GM18951 (cell line): ENCODE measurements around the gene MRPL33.
A peak's percentile ranks its signal among the peaks of the same experiment; 100 is the strongest.

Source experiments
- POLR2A ChIP-seq: IDR thresholded peaks from 4 replicates; pipeline ENCODE4 v1.6.1; 2011; ENCODE audit warnings: mild to moderate bottlenecking; ENCODE audit not compliant: insufficient read length, insufficient read depth; ENCODE audit errors: extremely low read depth
- in situ Hi-C: fragments of 300-500 bp; cut with MboI; formaldehyde crosslinking; loops from one replicate; pipeline ENCODE4 v1.12.0; 2022; ENCODE audit warnings: low sequenced_read_pairs, mixed read lengths, inconsistent platforms; ENCODE audit not compliant: unreplicated experiment

MRPL33 gene

DNA sequence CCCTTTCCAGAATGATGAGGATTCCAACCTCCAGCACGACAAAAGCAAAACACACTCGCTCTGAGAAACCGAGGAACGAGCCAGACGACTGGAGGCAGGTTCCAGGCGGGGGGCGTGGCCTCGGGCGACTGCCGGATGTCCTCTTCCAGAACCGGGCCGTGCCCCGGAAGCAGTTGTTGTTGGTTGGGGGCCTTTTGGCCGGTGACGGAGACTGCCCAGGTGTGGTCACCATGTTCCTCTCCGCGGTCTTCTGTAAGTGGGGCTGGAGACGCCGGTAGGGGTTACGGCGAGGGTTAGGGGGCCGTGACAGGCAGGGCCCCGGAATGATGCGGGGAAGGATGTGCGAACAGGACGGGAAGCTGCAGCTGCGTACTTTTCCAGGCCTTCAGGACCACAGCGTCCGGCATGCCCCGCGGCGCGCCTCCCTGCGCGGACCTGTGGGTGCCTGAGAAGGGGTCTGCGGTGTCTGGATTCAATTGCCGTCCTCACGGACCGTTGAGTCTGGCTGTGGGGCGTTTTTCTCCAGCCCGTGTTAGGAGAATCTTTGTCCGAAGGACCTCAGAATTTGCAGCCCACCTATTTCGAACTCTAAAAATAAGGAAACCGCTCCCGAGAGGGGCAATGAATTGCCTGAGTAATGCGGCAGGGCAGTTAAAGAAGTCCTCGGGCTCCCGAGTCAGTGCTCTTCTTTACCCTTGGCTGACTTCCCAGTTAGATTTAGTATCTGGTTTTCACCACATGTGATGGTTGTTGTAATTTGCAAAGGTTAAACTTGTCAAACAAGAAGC lies at the start of gene MRPL33:
Gene MRPL33, plus strand, starts transcription at position 172 of the 788 bp plus-strand sequence. Its CDS starts 59 bp downstream, at position 231.
- in situ Hi-C loops: no loop called here
- peak; percentile 90 for TF ChIP-seq POLR2A

DNA sequence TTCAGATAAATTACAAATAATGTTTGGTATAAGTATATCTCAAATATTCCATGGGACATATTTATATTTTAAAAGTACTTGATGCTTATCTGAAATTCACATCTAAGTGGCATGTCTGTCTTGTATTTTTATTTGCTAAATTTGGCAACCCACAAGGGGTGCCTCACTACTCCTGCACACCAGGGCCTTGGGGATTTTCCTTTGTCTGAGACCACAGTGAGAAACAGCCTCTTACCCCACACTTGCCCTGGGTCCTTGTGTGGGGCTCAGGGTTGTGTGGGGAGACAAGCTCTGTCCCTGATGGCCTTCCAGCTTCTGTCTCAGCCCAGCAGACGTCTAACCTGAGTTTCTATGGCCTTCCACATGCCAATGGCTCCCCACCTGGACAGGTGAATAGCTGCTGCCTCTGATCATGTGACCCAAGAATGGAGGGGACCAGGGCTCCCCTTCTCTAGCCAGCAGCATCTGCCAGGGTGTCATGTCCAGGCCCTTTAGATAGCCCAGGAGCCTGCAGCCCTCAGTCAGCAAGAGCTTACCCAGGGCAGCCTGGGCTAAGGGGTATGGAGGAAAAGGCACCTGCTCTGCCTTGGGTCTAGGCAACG lies 49.5 kb upstream of the MRPL33 start:
- TF ChIP-seq POLR2A: no peak
- in situ Hi-C loops: no loop called here

DNA sequence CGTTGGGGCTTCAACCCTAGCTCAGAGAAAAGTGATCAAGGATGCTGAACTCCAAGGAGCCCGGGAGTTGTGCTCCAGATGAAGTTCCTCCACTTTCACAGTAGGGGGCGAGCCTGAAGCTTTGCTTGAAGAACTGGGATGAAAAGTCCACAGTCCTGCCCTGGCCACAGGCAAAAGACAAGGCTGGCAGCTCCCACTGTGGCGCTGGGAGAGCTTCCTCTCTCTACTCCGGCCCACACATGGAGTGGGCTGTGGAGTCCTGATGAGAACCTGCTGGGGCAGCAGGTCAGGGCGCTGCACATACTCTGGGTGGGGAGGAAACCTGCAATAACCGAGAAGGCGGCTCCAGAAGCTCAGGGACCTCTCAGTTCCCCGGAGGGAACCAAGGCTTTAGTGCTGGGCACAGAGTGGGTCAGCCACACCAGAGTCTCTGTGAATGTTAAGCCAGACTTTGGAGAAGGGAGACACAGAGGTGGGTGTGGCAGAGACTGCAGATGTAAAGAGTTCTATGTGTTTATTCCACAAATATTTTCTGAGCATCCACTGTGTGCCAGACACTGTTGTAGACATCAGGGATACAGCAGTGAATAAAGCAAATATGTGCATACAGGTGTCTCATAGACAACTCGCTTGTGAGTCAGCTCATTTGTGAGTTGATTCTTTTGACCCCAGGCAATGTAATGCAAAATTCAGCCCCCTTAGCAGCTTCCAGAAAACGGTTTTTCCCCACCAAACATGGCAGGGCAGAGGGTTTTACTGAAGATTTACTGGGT lies 48.0 kb upstream of the MRPL33 start:
- in situ Hi-C loops: no loop called here
- TF ChIP-seq POLR2A: no peak

DNA sequence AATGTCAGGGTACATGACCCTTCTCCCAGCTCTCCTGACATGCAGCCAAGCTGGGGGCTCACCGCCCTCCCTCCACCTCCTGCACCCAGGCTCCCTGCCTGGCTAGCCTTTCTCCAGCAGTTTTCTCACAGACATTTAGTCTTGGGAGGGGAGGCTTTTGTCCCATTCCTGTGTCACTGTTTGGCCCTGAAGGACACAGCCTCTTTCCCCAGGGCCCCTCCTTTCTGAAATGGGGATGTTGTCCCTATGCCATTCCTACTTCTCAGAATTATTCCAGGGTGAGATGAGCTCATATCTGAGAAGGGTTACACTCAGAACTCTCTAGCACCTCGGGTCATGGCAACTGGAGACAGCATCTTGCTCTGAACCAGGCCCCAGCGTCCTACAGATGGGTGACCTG lies 47.3 kb upstream of the MRPL33 start:
- in situ Hi-C loops: no loop called here
- no peak for TF ChIP-seq POLR2A

DNA sequence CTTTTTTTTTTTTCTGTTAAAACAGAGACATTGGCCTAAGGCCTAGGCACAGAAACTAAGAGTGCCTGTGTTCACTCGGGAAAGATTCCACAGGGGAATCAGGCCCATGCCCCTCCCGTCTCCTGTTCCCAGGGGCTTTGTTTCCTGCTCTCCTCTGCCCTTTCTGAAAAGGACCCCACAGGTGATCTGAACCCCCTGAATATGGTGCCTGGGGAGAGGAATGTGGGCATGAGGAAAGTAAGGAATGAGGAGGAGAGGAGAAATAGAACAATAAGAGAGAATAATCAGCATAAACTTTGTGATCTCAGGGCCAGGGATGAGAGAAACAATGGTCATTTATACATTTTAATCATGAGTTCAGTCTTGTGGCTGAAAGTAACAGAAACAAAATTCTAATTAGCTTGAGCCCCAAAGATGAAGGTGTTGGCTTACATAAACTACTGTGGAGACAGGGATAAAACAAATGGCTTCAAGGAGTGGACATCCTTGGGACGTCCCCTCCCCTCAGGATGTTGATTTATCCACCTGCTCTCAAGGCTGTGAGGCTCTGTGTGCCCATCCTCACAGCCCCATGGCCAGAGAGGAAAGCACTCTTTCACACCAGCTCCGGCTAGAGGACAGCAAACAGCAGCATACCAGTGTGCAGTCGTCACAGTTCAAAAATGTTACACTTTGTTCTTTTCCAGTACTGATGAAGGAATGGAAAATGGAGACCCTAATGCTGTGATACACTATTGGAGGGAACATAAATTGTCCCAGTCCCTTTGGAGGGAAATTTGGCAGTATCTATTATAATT lies 46.4 kb upstream of the MRPL33 start:
- TF ChIP-seq POLR2A: no peak
- in situ Hi-C loops: loop anchor here (25.0 kb wide), 1 partner anchor 712 kb away; no protein-coding TSS in a partner anchor

DNA sequence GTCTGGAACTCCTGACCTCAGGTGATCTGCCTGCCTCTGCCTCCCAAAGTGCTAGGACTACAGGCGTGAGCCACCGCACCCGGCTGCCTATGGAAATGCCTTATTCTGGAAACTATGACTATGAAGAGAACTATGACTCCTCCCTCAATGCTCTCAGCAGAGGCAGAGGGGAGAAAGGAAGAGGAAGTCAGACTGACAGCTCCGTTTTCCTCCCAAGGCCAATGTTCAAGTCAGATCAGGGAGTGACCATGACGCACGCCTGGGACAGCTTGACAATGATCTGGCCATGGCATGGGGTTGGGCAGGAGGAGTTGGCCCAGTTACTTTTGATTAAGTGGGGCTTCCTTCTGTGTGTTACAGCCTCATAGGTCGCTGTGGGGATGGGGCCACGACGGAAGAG lies 44.3 kb upstream of the MRPL33 start:
- TF ChIP-seq POLR2A: no peak
- in situ Hi-C loops: loop anchor here (25.0 kb wide), 1 partner anchor 710 kb away; no protein-coding TSS in a partner anchor

DNA sequence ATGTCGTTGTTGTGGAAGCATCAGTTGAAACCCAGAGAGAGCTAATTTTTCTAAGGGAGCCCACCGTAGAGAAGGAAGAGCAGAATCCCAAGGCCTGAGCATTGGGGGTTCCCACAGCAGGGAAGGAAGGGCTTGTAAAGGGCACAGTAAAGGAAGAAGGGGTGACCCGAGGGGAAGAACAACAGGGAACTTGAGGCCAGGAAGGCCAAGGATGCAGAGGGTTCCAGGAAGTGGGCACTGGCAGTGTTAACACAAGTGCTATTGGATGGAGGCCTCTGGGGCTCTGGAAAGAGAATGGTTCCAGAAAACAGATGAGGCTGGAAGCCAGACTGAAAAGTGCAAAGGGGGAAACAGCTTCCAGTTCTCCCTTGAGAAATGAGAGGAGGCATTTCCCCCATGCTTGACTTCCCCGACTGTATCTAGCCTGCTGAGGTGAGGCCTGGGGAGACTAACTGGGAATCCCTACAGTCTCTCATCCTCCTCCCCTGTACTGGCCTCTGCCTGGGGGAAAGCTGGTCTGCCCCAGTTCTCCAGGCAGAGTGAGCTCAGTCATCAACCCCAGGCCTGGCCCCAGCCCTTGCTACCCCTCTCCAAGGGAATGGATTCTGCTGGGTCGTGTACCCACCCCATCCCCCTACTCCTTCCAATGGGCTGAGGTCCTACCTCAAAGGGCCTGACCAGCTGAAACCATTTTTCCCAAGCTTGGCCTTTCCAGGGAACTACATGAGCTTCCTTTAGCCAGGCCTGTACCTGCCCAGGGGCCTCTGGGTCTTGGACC lies 43.2 kb upstream of the MRPL33 start:
- no peak for TF ChIP-seq POLR2A
- in situ Hi-C loops: loop anchor here (25.0 kb wide), 1 partner anchor 709 kb away; no protein-coding TSS in a partner anchor

DNA sequence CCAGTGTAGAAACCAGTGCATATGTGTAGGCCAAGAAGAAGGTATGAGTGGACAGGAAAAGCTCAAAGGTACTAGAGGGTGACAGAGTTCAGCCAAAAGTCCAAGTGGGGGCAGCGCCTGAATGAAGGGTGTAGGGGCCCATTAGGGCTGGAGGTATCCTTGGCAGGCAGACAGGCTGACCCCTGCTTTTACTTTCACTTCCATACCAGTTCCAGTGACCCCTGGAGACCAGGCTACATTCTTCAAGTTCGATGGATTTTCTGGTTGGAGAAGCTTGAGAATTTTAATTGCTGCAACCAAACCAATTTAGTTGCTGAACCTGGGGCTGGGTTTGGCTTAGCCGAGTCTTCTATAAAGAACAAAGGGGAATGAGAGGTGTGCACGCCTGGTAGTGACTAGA lies 42.3 kb upstream of the MRPL33 start:
- no peak for TF ChIP-seq POLR2A
- in situ Hi-C loops: loop anchor here (25.0 kb wide), 1 partner anchor 708 kb away; no protein-coding TSS in a partner anchor

DNA sequence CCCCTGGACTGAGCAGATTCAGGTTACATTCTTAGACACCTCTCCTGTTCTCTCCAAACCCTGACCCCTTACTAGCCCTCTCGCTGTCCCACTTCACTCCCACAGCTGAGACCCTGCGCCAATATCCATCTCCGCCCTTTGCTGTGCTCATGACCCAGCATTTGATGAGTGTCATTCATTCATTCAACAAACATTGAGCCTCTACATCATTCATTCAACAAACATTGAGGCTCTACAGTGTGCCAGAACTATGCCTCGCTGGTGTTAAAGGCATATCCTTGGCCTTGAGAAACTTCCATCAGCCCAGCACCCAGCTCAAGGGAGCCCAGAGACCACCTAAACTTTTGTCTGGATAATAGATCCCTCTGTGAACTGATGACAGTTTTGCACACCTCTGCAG lies 41.9 kb upstream of the MRPL33 start:
- in situ Hi-C loops: loop anchor here (25.0 kb wide), 1 partner anchor 708 kb away; no protein-coding TSS in a partner anchor
- no peak for TF ChIP-seq POLR2A

DNA sequence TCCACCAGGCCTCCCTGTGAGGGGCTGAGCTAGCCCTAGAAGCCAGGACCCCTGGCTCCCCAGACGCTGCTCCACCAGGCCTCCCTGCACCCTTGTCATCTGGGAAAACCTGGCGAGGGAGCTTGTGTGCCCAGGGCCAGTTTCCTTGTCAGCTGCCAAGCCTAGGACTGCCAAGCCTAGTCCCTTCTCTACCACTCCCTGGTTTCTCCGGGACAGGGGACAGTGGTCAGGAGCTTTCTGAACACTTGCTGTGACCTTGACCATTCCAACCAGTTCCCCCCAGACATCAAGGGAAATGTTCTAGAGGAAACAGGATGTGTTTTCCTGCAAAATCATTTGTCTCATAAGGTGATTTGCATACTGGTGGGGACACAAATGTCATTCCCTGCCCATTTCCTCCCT lies 41.3 kb upstream of the MRPL33 start:
- TF ChIP-seq POLR2A: no peak
- in situ Hi-C loops: loop anchor here (25.0 kb wide), 1 partner anchor 707 kb away; no protein-coding TSS in a partner anchor

DNA sequence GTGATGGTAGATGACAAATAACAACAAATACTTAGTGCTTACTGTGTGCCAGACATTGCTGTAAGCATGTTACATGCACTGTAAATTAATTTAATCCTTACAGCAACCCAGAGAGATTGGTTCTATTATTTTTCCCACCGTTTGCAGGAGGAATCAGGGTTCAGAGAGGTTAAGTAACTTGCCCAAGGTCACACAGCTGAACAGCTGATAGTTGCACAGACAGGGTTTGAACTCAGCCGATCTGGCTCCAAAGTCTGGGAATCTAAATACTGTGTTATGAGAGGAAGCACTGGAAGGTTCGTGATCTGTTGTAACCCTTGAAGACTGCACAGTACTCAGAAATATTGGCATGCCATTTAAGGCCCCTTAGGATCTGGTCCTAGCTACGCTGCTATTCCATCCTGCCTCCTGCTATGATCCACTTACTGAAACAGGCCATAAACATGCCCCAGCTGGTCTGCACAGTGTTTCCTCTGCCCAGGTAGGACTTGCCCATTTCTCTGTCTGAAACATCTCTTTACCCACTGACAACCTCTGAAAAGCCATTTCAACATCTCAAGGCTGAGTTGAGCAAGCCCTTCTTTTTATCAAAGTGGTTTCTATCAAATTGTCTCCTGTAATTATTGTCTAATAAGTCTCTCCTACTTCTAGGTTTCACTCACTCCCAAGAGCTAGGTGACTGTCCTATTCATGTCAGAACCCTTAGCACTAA lies 40.4 kb upstream of the MRPL33 start:
- in situ Hi-C loops: loop anchor here (25.0 kb wide), 1 partner anchor 706 kb away; no protein-coding TSS in a partner anchor
- no peak for TF ChIP-seq POLR2A

DNA sequence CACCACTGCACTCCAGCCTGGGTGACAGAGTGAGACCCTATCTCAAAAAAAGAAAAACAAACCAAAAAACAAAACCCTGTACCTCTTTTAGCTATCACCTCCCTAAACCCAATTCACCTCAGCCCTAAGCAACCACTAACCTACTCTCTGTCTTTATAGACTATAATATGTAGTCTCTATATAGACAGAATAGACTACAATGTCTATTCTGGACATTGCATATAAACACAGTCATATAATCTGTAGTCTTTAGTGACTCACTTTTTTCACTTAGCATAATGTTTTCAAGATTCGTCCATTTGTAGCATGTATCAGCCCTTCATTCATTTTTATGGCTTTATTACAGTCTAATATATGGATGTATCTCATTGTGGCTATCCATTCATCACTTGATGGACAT lies 37.2 kb upstream of the MRPL33 start:
- in situ Hi-C loops: loop anchor here (25.0 kb wide), 1 partner anchor 703 kb away; no protein-coding TSS in a partner anchor
- TF ChIP-seq POLR2A: no peak
